SK-N-SH (cell line): ENCODE measurements around the gene CALML3. TPM values are rescaled to one million over a fixed set of nuclear protein-coding genes. Genes with fewer than 3 reads are reported as not detected.

Experiments
- CTCF ChIA-PET: fragments of 300-600, 350-600 bp; formaldehyde crosslinking; extraction: SDS; loops from one replicate; lab custom pipeline; 2021; lab: Yijun Ruan, JAX
- POLR2A ChIA-PET: fragments of 350-600 bp; sonication (Branson Sonifier 250); formaldehyde crosslinking; extraction: SDS; loops from one replicate; lab custom pipeline; 2020; ENCODE audit warnings: antibody characterized with exemption, inconsistent platforms; lab: Yijun Ruan, JAX
- DNase-seq: peaks from one replicate; pipeline ENCODE4 v3.0.0; 2012
- H2AFZ ChIP-seq: fragments of 200-600 bp; sonication (generic); 2 replicates; pipeline ENCODE4 v1.8.1; 2016; ENCODE audit warnings: antibody characterized with exemption, mild to moderate bottlenecking, low read depth
- H3F3A ChIP-seq: fragments of 200-600 bp; sonication (generic); replicated peaks from 2 replicates; pipeline ENCODE3; 2016; ENCODE audit warnings: antibody characterized with exemption, mild to moderate bottlenecking; ENCODE audit not compliant: insufficient read depth
- H3K27ac ChIP-seq, 2 experiments: fragments of 200-500 bp in 1 of 2; fragments of 200-600 bp in 1 of 2; sonication (Bioruptor generic) in 1 of 2; sonication (generic), shearing (Covaris generic) in 1 of 2; 2 replicates each; pipeline versions ENCODE4 v1.5.1 to v1.6.1; 2014 to 2016; ENCODE audit warnings: low read depth in 2 of 2, inconsistent platforms in 1 of 2, low read length in 1 of 2, mild to moderate bottlenecking in 1 of 2, mixed read lengths in 1 of 2
- H3K27me3 ChIP-seq: fragments of 200-600 bp; sonication (generic), shearing (Covaris generic); 2 replicates; pipeline ENCODE4 v1.6.1; 2016; ENCODE audit warnings: mixed run types; ENCODE audit not compliant: insufficient read depth
- H3K36me3 ChIP-seq, 2 experiments: fragments of 200-500 bp in 1 of 2; fragments of 200-600 bp in 1 of 2; sonication (Bioruptor generic) in 1 of 2; sonication (generic) in 1 of 2; replicated peaks in 1 of 2; 2 replicates each; pipeline versions ENCODE3 to v1.5.1; 2014 to 2016; ENCODE audit warnings: low read length in 1 of 2, mild to moderate bottlenecking in 1 of 2; ENCODE audit not compliant: insufficient read depth in 2 of 2, control insufficient read depth in 1 of 2
- H3K4me1 ChIP-seq, 2 experiments: fragments of 200-500 bp in 1 of 2; fragments of 200-600 bp in 1 of 2; sonication (Bioruptor generic) in 1 of 2; sonication (generic), shearing (Covaris generic) in 1 of 2; 2 replicates each; pipeline versions ENCODE4 v1.5.1 to v1.6.1; 2014 to 2016; ENCODE audit warnings: low read depth in 1 of 2, low read length in 1 of 2, mixed run types in 1 of 2; ENCODE audit not compliant: insufficient read depth in 2 of 2, control insufficient read depth in 1 of 2
- H3K4me2 ChIP-seq: fragments of 200-600 bp; sonication (generic), shearing (Covaris generic); 2 replicates; pipeline ENCODE4 v1.6.1; 2017; ENCODE audit warnings: mixed run types
- H3K4me3 ChIP-seq, 2 experiments: fragments of 200-500 bp in 1 of 2; fragments of 200-600 bp in 1 of 2; sonication (Bioruptor generic) in 1 of 2; sonication (generic), shearing (Covaris generic) in 1 of 2; 2 replicates each; pipeline versions ENCODE4 v1.5.1 to v1.8.1; 2014 to 2016; ENCODE audit warnings: low read depth in 2 of 2, inconsistent platforms in 1 of 2, low read length in 1 of 2, mild to moderate bottlenecking in 1 of 2, mixed read lengths in 1 of 2, moderate library complexity in 1 of 2
- H3K79me2 ChIP-seq: fragments of 200-600 bp; sonication (generic); 2 replicates; pipeline ENCODE4 v1.8.1; 2017; ENCODE audit warnings: mild to moderate bottlenecking; ENCODE audit not compliant: insufficient read depth
- H3K9ac ChIP-seq: fragments of 200-600 bp; sonication (generic); 2 replicates; pipeline ENCODE4 v1.6.1; 2017; ENCODE audit warnings: mixed run types
- H3K9me2 ChIP-seq: fragments of 200-600 bp; sonication (generic); 2 replicates; pipeline ENCODE4 v1.6.1; 2017; ENCODE audit warnings: mixed run types
- H3K9me3 ChIP-seq: fragments of 200-600 bp; sonication (generic); 2 replicates; pipeline ENCODE4 v1.6.1; 2017; ENCODE audit warnings: mixed run types, mild to moderate bottlenecking, moderate library complexity
- H4K20me1 ChIP-seq: fragments of 200-600 bp; sonication (generic); 2 replicates; pipeline ENCODE4 v1.6.1; 2017; ENCODE audit warnings: mild to moderate bottlenecking, mixed run types; ENCODE audit not compliant: insufficient read depth
- EP300 ChIP-seq, 2 experiments: IDR thresholded peaks; 2 replicates each; pipeline versions ENCODE4 v1.4.0 to v1.6.1; 2012; ENCODE audit warnings: borderline replicate concordance in 1 of 2, low read depth in 1 of 2, low read length in 1 of 2
- EZH2phosphoT487 ChIP-seq: fragments of 200-600 bp; sonication (generic); IDR thresholded peaks from 2 replicates; pipeline ENCODE4 v1.6.1; 2017; ENCODE audit warnings: low read depth, mixed run types, mild to moderate bottlenecking, antibody characterized with exemption, moderate library complexity, borderline replicate concordance
- FOSL2 ChIP-seq: IDR thresholded peaks from 2 replicates; pipeline ENCODE4 v1.4.0; 2012; ENCODE audit warnings: low read depth, mild to moderate bottlenecking, moderate library complexity, borderline replicate concordance
- POLR2AphosphoS5 ChIP-seq: IDR thresholded peaks from 2 replicates; pipeline ENCODE4 v1.6.1; 2012; ENCODE audit warnings: low read depth, low read length
- RAD21 ChIP-seq: IDR thresholded peaks from 2 replicates; pipeline ENCODE4 v1.6.1; 2012; ENCODE audit warnings: mild to moderate bottlenecking, low read length
- RFX5 ChIP-seq: IDR thresholded peaks from 2 replicates; pipeline ENCODE4 v1.6.1; 2012; ENCODE audit warnings: mild to moderate bottlenecking, improper control_type of control experiment, low read length
- SMC3 ChIP-seq: IDR thresholded peaks from 2 replicates; pipeline ENCODE4 v1.6.1; 2012; ENCODE audit warnings: low read depth, low read length, improper control_type of control experiment
- TAF1 ChIP-seq: IDR thresholded peaks from 2 replicates; pipeline ENCODE4 v1.6.1; 2012; ENCODE audit warnings: low read depth, mild to moderate bottlenecking, low read length, moderate library complexity, borderline replicate concordance
- YY1 ChIP-seq: IDR thresholded peaks from 2 replicates; pipeline ENCODE4 v1.4.0; 2012; ENCODE audit warnings: low read depth, mild to moderate bottlenecking
- WGBS: methylation state at CpG from one replicate; pipeline ENCODE4 v1.1.6; 2017; ENCODE audit warnings: low lambda C conversion rate; 5-methylcytosine and 5-hydroxymethylcytosine counted together
- polyA plus RNA-seq, 3 experiments: library from polyadenylated mRNA; depleted of rRNA; stranded (reverse); fragments of >200 nt; gene quantifications; 2 replicates each; pipeline ENCODE4 v1.2.3, GENCODE V29; 2012
- TF ChIP-seq, protein P1 (sequence below): fragments of 200-600 bp; sonication (generic); IDR thresholded peaks from 2 replicates; pipeline ENCODE4 v1.6.1; 2017; ENCODE audit warnings: antibody characterized with exemption, mild to moderate bottlenecking, moderate library complexity
- TF ChIP-seq, protein P2 (sequence below): IDR thresholded peaks from 2 replicates; pipeline ENCODE4; 2012

The CALML3 gene
- polyA plus RNA-seq, 1 of the 3 experiments (the other 2 are of a cell fraction), result not detected

DNA sequence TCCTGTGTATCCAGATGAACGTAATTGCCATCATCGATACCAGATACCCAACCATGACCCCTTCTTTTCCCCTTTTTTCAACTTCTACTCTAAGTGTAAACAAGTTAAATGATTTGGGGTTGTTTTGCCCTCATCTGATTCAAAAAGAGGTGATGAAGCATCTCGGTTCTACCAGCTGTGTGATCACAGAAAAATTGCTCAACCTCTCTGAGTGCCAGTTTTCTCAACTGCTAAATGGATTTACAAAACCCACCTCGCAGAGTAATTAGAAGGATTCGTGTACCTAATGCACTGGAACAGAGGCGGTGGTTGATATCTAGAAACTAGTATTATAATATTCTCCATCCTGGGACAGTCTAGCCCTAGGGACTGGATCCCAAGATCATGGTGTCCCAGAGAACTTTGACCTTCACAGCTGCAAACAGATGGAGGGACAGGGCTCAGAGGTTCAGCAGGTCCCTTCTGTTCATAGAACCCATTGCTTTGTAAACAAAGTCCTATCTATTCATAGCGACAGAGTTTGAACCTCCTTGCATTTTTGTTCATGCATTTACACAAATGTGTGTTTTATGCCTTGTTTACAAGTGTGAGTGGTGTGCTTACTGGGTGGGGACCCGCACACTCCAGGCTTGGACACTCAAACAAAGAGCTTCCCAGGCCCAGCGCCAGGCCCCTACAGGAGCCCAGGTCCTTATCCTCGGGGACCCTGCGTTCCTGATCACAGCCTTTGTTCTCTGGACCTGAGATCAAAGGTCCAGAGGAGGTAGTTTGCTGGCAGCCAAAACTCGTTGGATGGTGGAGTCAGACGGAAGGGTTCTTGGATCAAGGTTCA is 46.4 kb downstream of the CALML3 start:
- Histone ChIP-seq H3K4me2 (no peak overlapping the region), H3K36me3 (no peaks in the 10 kb centered on the region), H3K27ac (no peak overlapping the region), H3K27me3 (no peaks in the 10 kb centered on the region), H3K9me2 (no peaks in the 10 kb centered on the region), H3K9ac (no peak overlapping the region), H2AFZ (no peak overlapping the region), H3K4me1 (peaks cover 4 to 26% of the 10 kb centered on the region in 2 experiments; a peak in 2 of 4 replicates), H4K20me1 (no peaks in the 10 kb centered on the region), H3F3A (no peaks in the 10 kb centered on the region), H3K79me2 (no peaks in the 10 kb centered on the region)
- WGBS, result 83% methylated on average over 11 of the region's 13 CpGs
- ChIA-PET POLR2A (no interaction called here), CTCF (interaction anchor here (1.4 to 2.1 kb wide), 3 partner anchors 11 to 52 kb away, joined by 4 to 10 read pairs (median 6); no protein-coding TSS in a partner anchor)
- no peak for TF ChIP-seq TAF1
- no peak for TF ChIP-seq YY1
- no peak for TF ChIP-seq RAD21
- no peak for TF ChIP-seq EP300 (IDR thresholded peaks at IDR 0.05; ENCODE audit: borderline replicate concordance in 1 of 2, low read depth in 1 of 2, low read length in 1 of 2)
- no peak for TF ChIP-seq EZH2phosphoT487
- TF ChIP-seq FOSL2, result no peak
- TF ChIP-seq SMC3, result no peak
- TF ChIP-seq, all 33 proteins: peak for 0
- H3K9me3 ChIP-seq, result no peaks in the 10 kb centered on the region
- DNase-seq, result no peak
- no peak overlapping the region for H3K4me3 ChIP-seq

DNA sequence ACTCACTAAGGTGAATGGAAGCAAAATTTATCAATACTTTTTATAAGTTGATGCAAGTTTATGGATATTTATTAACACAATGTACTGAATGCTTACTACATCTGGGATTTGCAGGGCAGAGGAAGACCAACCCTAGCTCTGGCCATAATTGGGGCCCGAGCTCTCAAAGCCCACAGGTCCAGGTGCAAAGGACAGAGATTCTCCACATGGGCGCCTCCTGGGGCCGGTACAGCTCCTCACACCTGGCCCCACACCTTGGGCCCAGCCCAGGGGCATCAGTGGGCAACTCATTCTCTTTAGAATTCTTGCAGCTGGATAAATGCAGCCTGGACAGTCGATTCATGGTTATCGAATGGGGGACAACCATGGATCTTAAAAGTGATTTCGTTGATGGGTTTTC is 47.1 kb downstream of the CALML3 start:
- H3K9ac ChIP-seq, result no peak overlapping the region
- no peak overlapping the region for H2AFZ ChIP-seq
- no peak overlapping the region for H3K4me2 ChIP-seq
- H3K4me3 ChIP-seq, result no peak overlapping the region
- H3K79me2 ChIP-seq, result no peaks in the 10 kb centered on the region
- H3K4me1 ChIP-seq, result peaks cover 4 to 26% of the 10 kb centered on the region in 2 experiments; a peak in 2 of 4 replicates
- ChIA-PET CTCF (interaction anchor here (2.1 kb wide), 1 partner anchor 51 kb away, joined by 10 read pairs; no protein-coding TSS in a partner anchor), POLR2A (no interaction called here)
- no peak overlapping the region for H3K27ac ChIP-seq
- no peak for DNase-seq
- H3F3A ChIP-seq, result no peaks in the 10 kb centered on the region
- TF ChIP-seq, protein P1, sequence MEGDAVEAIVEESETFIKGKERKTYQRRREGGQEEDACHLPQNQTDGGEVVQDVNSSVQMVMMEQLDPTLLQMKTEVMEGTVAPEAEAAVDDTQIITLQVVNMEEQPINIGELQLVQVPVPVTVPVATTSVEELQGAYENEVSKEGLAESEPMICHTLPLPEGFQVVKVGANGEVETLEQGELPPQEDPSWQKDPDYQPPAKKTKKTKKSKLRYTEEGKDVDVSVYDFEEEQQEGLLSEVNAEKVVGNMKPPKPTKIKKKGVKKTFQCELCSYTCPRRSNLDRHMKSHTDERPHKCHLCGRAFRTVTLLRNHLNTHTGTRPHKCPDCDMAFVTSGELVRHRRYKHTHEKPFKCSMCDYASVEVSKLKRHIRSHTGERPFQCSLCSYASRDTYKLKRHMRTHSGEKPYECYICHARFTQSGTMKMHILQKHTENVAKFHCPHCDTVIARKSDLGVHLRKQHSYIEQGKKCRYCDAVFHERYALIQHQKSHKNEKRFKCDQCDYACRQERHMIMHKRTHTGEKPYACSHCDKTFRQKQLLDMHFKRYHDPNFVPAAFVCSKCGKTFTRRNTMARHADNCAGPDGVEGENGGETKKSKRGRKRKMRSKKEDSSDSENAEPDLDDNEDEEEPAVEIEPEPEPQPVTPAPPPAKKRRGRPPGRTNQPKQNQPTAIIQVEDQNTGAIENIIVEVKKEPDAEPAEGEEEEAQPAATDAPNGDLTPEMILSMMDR, result no peak
- no peak for TF ChIP-seq POLR2AphosphoS5
- TF ChIP-seq YY1, result no peak
- TF ChIP-seq RFX5, result no peak
- TF ChIP-seq, protein P2, sequence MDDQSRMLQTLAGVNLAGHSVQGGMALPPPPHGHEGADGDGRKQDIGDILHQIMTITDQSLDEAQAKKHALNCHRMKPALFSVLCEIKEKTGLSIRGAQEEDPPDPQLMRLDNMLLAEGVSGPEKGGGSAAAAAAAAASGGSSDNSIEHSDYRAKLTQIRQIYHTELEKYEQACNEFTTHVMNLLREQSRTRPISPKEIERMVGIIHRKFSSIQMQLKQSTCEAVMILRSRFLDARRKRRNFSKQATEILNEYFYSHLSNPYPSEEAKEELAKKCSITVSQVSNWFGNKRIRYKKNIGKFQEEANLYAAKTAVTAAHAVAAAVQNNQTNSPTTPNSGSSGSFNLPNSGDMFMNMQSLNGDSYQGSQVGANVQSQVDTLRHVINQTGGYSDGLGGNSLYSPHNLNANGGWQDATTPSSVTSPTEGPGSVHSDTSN, result no peak
- H3K36me3 ChIP-seq, result no peaks in the 10 kb centered on the region
- no peaks in the 10 kb centered on the region for H3K9me3 ChIP-seq
- H4K20me1 ChIP-seq, result no peaks in the 10 kb centered on the region
- no peaks in the 10 kb centered on the region for H3K9me2 ChIP-seq
- WGBS, result 82% methylated on average over 6 of the region's 6 CpGs
- no peaks in the 10 kb centered on the region for H3K27me3 ChIP-seq
